Sigmoid colon (tissue), 7 donors: ENCODE measurements around the gene COL1A2. TPM values are rescaled to one million over a fixed set of nuclear protein-coding genes. Genes with fewer than 3 reads are reported as not detected.

Source experiments
- DNase-seq: peaks from one replicate; pipeline ENCODE4 v3.0.0-alpha.2; 2019
- H3K27ac ChIP-seq, 4 donors: fragments of 200-600 bp; sonication (generic); one replicate each; pipeline ENCODE4 v1.5.1; 2016 to 2019; ENCODE audit warnings: mild to moderate bottlenecking in 1 of 4
- H3K27me3 ChIP-seq, 3 donors: fragments of 200-600 bp; sonication (generic); one replicate each; pipeline ENCODE4 v1.5.1; 2019; ENCODE audit warnings: mild to moderate bottlenecking in 1 of 3
- H3K36me3 ChIP-seq, 4 donors: fragments of 200-600 bp; sonication (generic); one replicate each; pipeline ENCODE4 v1.5.1; 2016 to 2019
- H3K4me1 ChIP-seq, 4 donors: fragments of 200-600 bp; sonication (generic); one replicate each; pipeline ENCODE4 v1.5.1; 2017 to 2019
- H3K4me3 ChIP-seq, 4 donors: fragments of 200-600 bp; sonication (generic); one replicate each; pipeline ENCODE4 v1.5.1; 2017 to 2019; ENCODE audit warnings: mild to moderate bottlenecking in 2 of 4, moderate library complexity in 1 of 4
- H3K9me3 ChIP-seq, 4 donors: fragments of 200-600 bp in 3 of 4; sonication (generic) in 3 of 4; one replicate each; pipeline versions ENCODE4 v1.5.1 to v1.6.1; 2013 to 2019
- CTCF ChIP-seq, 4 experiments: fragments of 450-650 bp in 3 of 4; fragments of 200-600 bp in 1 of 4; IDR thresholded peaks; one replicate each; pipeline ENCODE4 v1.5.1; 2016 to 2019; ENCODE audit warnings: antibody characterized with exemption in 4 of 4, mild to moderate bottlenecking in 3 of 4, moderate library complexity in 2 of 4
- EP300 ChIP-seq, 4 donors: sonication (generic); formaldehyde crosslinking; IDR thresholded peaks; one replicate each; pipeline ENCODE4 v1.6.1; 2017; ENCODE audit warnings: antibody characterized with exemption in 4 of 4
- POLR2A ChIP-seq, 2 donors: fragments of 450-650 bp; IDR thresholded peaks; one replicate each; pipeline ENCODE4 v1.6.1; 2016; ENCODE audit warnings: antibody characterized with exemption in 2 of 2, mild to moderate bottlenecking in 2 of 2, moderate library complexity in 2 of 2
- POLR2AphosphoS5 ChIP-seq, 4 donors: sonication (generic); formaldehyde crosslinking; IDR thresholded peaks; one replicate each; pipeline ENCODE4 v1.6.1; 2017; ENCODE audit warnings: antibody characterized with exemption in 4 of 4
- WGBS, 2 donors: extraction: QIAGEN DNeasy Blood & Tissue Kit; methylation state at CpG; one replicate each; pipeline ENCODE4 v1.1.7; 2013; 5-methylcytosine and 5-hydroxymethylcytosine counted together
- intact Hi-C: fragments of 100-400 bp; cut with DNase I; formaldehyde crosslinking; loops from one replicate; pipeline ENCODE4 v1.15.1; 2023
- polyA plus RNA-seq, 3 donors: library from polyadenylated mRNA; stranded (reverse); fragments of 200-250 nt; gene quantifications; one replicate each; pipeline ENCODE4 v1.2.3, GENCODE V29; 2013
- total RNA-seq, 4 donors: library from RNA; depleted of rRNA; stranded (reverse); fragments of >200 nt; gene quantifications; one replicate each; pipeline ENCODE4 v1.1.0, GENCODE V29; 2016
- donor health status: healthy with polysubstance abuse.
- donor health status: Bipolar disorder and iron deficiency.
- donor health status: healthy.

Gene COL1A2
- total and polyA plus RNA-seq, 7 donors: 12.3 to 1,047 (median 104) TPM

GRCh38 chr7:94406696-94407095 lies 12.0 kb downstream of the COL1A2 start:
- Histone ChIP-seq H3K4me1 (peaks cover 0 to 57% (median 25%) of the 10 kb centered on the region in 4 donors), H3K27ac (peak overlapping the region in 3 of 4 donors; percentile 16 to 89 (median 43)), H3K27me3 (no peaks in the 10 kb centered on the region), H3K36me3 (peaks cover 28 to 100% (median 95%) of the 10 kb centered on the region in 4 donors), H3K4me3 (no peak overlapping the region), H3K9me3 (no peaks in the 10 kb centered on the region)
- TF ChIP-seq POLR2A (IDR thresholded peaks at IDR 0.05): no peak
- no peak for TF ChIP-seq POLR2AphosphoS5 (IDR thresholded peaks at IDR 0.05)
- no peak for TF ChIP-seq CTCF (IDR thresholded peaks at IDR 0.05)
- TF ChIP-seq EP300 (IDR thresholded peaks at IDR 0.05): no peak
- intact Hi-C loops: no loop called here
- no peak for DNase-seq
- WGBS, 2 donors: 62 to 79% methylated on average over 6 of the region's 6 CpGs

GRCh38 chr7:94409200-94409948 lies 14.7 kb downstream of the COL1A2 start:
- H3K9me3 ChIP-seq: no peaks in the 10 kb centered on the region
- intact Hi-C loops: no loop called here
- TF ChIP-seq POLR2AphosphoS5 (IDR thresholded peaks at IDR 0.05) (no peak), EP300 (IDR thresholded peaks at IDR 0.05) (no peak), CTCF (IDR thresholded peaks at IDR 0.05) (no peak), POLR2A (IDR thresholded peaks at IDR 0.05) (no peak)
- DNase-seq: no peak
- no peak overlapping the region for H3K4me3 ChIP-seq
- H3K36me3 ChIP-seq: peaks cover 26 to 100% (median 93%) of the 10 kb centered on the region in 4 donors
- H3K27me3 ChIP-seq: no peaks in the 10 kb centered on the region
- peaks cover 0 to 61% (median 13%) of the 10 kb centered on the region in 4 donors for H3K4me1 ChIP-seq
- H3K27ac ChIP-seq: peak overlapping the region; percentile 1 to 89 (median 49)
- 83 to 88% methylated on average over 15 of the region's 15 CpGs for WGBS, 2 donors

DNA sequence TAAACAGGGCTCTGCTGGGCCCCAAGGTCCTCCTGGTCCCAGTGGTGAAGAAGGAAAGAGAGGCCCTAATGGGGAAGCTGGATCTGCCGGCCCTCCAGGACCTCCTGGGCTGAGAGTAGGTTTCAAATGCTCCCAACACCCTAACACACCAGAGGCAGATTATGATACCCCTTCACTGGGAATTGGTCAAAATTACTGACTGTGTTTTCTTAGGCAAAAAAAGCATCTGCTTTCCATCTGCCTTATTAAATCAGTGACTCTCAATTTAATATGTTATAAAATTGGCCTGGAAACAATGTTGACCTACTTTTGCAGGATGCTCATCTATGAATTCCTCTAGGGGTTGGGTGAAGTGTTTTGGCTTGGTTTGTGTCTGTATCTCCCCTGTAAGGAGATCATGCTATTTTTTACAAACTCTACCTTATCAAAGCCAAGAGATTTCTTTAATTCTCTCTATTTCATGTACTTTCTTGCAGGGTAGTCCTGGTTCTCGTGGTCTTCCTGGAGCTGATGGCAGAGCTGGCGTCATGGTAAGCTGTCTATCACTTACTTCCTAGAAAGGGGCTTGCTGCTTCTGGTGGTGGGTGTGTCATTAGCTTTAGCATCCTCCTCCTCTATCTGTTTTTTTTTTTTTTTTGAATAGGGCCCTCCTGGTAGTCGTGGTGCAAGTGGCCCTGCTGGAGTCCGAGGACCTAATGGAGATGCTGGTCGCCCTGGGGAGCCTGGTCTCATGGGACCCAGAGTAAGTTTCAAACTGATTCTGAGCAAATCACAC lies 15.9 kb downstream of the COL1A2 start:
- peak overlapping the region in 3 of 4 donors; percentile 43 to 89 (median 55) for H3K27ac ChIP-seq
- no peak overlapping the region for H3K4me3 ChIP-seq
- no peaks in the 10 kb centered on the region for H3K9me3 ChIP-seq
- TF ChIP-seq POLR2A (IDR thresholded peaks at IDR 0.05) (no peak), EP300 (IDR thresholded peaks at IDR 0.05) (no peak), CTCF (IDR thresholded peaks at IDR 0.05) (no peak), POLR2AphosphoS5 (IDR thresholded peaks at IDR 0.05) (no peak)
- 69 to 80% methylated on average over 6 of the region's 6 CpGs for WGBS, 2 donors
- H3K27me3 ChIP-seq: no peaks in the 10 kb centered on the region
- no peak for DNase-seq
- intact Hi-C loops: no loop called here
- peaks cover 0 to 50% (median 11%) of the 10 kb centered on the region in 4 donors for H3K4me1 ChIP-seq
- peaks cover 23 to 100% (median 82%) of the 10 kb centered on the region in 4 donors for H3K36me3 ChIP-seq

- no peaks in the 10 kb centered on the region for H3K9me3 ChIP-seq
- intact Hi-C loops: no loop called here
- peak overlapping the region in 2 of 4 donors; percentile 55 to 89 for H3K27ac ChIP-seq
- no peak overlapping the region for H3K4me3 ChIP-seq
- H3K36me3 ChIP-seq: peaks cover 23 to 100% (median 80%) of the 10 kb centered on the region in 4 donors
- DNase-seq: no peak
- H3K4me1 ChIP-seq: peaks cover 0 to 51% (median 10%) of the 10 kb centered on the region in 4 donors
- TF ChIP-seq CTCF (IDR thresholded peaks at IDR 0.05) (no peak), POLR2AphosphoS5 (IDR thresholded peaks at IDR 0.05) (no peak), POLR2A (IDR thresholded peaks at IDR 0.05) (no peak), EP300 (IDR thresholded peaks at IDR 0.05) (no peak)
- no peaks in the 10 kb centered on the region for H3K27me3 ChIP-seq
Observed at GRCh38 chr7:94411188-94411466, 16.4 kb downstream of the COL1A2 start.
